ENCODE results near the gene VWA7. TPM values are rescaled to one million over a fixed set of nuclear protein-coding genes. Genes with fewer than 3 reads are reported as not detected.

Gene VWA7
- total RNA-seq, 2 donors from 2014 or later: 0.68 to 0.78 TPM

GRCh38 chr6:31781244-31782125 is 4.4 kb upstream of the VWA7 start:
- no peak for TF ChIP-seq CTCF (IDR thresholded peaks at IDR 0.05)
- no peak overlapping the region for H3K27ac ChIP-seq
- no peak overlapping the region for H3K4me3 ChIP-seq
- H3K4me1 ChIP-seq (ENCODE audit: control insufficient read depth in 1 of 2, low read depth in 2 of 2): peaks cover 6 to 8% of the 10 kb centered on the region in 2 donors
- no peak for DNase-seq (ENCODE audit: low spot score)
- H3K27me3 ChIP-seq (replicated peaks; ENCODE audit: insufficient read depth): no peaks in the 10 kb centered on the region
- ATAC-seq (ENCODE audit: insufficient number of reproducible peaks, low FRiP score, low read depth): no peak
- peaks cover 50% of the 10 kb centered on the region for H3K36me3 ChIP-seq
- no peaks in the 10 kb centered on the region for H3K9me3 ChIP-seq

GRCh38 chr6:31780507-31781243 is 3.5 kb upstream of the VWA7 start:
- peaks cover 6 to 9% of the 10 kb centered on the region in 2 donors for H3K4me1 ChIP-seq (ENCODE audit: control insufficient read depth in 1 of 2, low read depth in 2 of 2)
- H3K9me3 ChIP-seq: no peaks in the 10 kb centered on the region
- no peak overlapping the region for H3K4me3 ChIP-seq
- TF ChIP-seq CTCF (IDR thresholded peaks at IDR 0.05): no peak
- H3K27ac ChIP-seq: no peak overlapping the region
- peaks cover 50% of the 10 kb centered on the region for H3K36me3 ChIP-seq
- no peak for ATAC-seq (ENCODE audit: insufficient number of reproducible peaks, low FRiP score, low read depth)
- H3K27me3 ChIP-seq (replicated peaks; ENCODE audit: insufficient read depth): no peaks in the 10 kb centered on the region
- no peak for DNase-seq (ENCODE audit: low spot score)

GRCh38 chr6:31779908-31780307 is 2.8 kb upstream of the VWA7 start:
- H3K27ac ChIP-seq: no peak overlapping the region
- no peaks in the 10 kb centered on the region for H3K27me3 ChIP-seq (replicated peaks; ENCODE audit: insufficient read depth)
- H3K4me1 ChIP-seq (ENCODE audit: control insufficient read depth in 1 of 2, low read depth in 2 of 2): peaks cover 6 to 9% of the 10 kb centered on the region in 2 donors
- peaks cover 42% of the 10 kb centered on the region for H3K36me3 ChIP-seq
- no peak for DNase-seq (ENCODE audit: low spot score)
- ATAC-seq (ENCODE audit: insufficient number of reproducible peaks, low FRiP score, low read depth): no peak
- H3K9me3 ChIP-seq: no peaks in the 10 kb centered on the region
- no peak overlapping the region for H3K4me3 ChIP-seq
- no peak for TF ChIP-seq CTCF (IDR thresholded peaks at IDR 0.05)

- DNase-seq (ENCODE audit: low spot score): no peak
- peaks cover 36% of the 10 kb centered on the region for H3K36me3 ChIP-seq
- peaks cover 6 to 9% of the 10 kb centered on the region in 2 donors for H3K4me1 ChIP-seq (ENCODE audit: control insufficient read depth in 1 of 2, low read depth in 2 of 2)
- no peak overlapping the region for H3K4me3 ChIP-seq
- no peak overlapping the region for H3K27ac ChIP-seq
- no peaks in the 10 kb centered on the region for H3K9me3 ChIP-seq
- H3K27me3 ChIP-seq (replicated peaks; ENCODE audit: insufficient read depth): no peaks in the 10 kb centered on the region
- no peak for ATAC-seq (ENCODE audit: insufficient number of reproducible peaks, low FRiP score, low read depth)
- no peak for TF ChIP-seq CTCF (IDR thresholded peaks at IDR 0.05)
Observed at GRCh38 chr6:31778999-31779885, 2.1 kb upstream of the VWA7 start.
